ENCODE measurements around the gene OR8J1. TPM values are rescaled to one million over a fixed set of nuclear protein-coding genes. Genes with fewer than 3 reads are reported as not detected.

The OR8J1 gene, protein sequence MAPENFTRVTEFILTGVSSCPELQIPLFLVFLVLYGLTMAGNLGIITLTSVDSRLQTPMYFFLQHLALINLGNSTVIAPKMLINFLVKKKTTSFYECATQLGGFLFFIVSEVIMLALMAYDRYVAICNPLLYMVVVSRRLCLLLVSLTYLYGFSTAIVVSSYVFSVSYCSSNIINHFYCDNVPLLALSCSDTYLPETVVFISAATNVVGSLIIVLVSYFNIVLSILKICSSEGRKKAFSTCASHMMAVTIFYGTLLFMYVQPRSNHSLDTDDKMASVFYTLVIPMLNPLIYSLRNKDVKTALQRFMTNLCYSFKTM
- total RNA-seq: not detected in 2 replicates
- long read RNA-seq: 0 reads

DNA sequence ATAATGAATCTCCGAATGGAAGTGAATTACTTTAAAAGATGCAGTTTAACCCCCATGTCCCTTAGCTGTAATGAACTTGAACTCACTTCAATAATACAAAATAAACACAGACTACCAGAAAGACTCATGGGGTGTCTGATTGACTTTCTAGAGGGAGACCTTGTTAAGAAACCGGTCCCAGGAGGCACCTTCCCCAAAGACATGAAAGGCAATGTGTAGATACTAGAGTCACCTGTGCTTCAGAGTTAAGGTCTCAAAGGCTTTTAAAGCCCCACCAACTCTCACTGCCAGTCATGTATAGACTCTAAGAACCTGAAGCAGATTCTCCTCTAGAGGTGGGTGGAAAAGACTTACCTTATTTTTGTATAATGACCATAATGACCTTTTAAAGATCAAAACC, at the start of gene OR8J1:
Gene OR8J1 (plus strand): TSS at position 301 of the 400 bp plus-strand sequence. CDS start 5,956 bp downstream, outside the sequence.
- Mint-ChIP-seq H3K27ac (ENCODE audit: unreplicated experiment) (no peak within 1 kb of the TSS), H3K4me1 (no peaks in the 10 kb centered on the region), H3K4me3 (no peak within 1 kb of the TSS), H3K36me3 (ENCODE audit: low read depth) (no peaks in the 10 kb centered on the region), H3K27me3 (ENCODE audit: low read depth) (no peaks in the 10 kb centered on the region), H3K9me3 (no peaks in the 10 kb centered on the region)
- TF ChIP-seq, protein P1, sequence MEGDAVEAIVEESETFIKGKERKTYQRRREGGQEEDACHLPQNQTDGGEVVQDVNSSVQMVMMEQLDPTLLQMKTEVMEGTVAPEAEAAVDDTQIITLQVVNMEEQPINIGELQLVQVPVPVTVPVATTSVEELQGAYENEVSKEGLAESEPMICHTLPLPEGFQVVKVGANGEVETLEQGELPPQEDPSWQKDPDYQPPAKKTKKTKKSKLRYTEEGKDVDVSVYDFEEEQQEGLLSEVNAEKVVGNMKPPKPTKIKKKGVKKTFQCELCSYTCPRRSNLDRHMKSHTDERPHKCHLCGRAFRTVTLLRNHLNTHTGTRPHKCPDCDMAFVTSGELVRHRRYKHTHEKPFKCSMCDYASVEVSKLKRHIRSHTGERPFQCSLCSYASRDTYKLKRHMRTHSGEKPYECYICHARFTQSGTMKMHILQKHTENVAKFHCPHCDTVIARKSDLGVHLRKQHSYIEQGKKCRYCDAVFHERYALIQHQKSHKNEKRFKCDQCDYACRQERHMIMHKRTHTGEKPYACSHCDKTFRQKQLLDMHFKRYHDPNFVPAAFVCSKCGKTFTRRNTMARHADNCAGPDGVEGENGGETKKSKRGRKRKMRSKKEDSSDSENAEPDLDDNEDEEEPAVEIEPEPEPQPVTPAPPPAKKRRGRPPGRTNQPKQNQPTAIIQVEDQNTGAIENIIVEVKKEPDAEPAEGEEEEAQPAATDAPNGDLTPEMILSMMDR (conservative IDR thresholded peaks at IDR 0.05): no peak
- no peak for DNase-seq (ENCODE audit: low read depth, low spot score)

DNA sequence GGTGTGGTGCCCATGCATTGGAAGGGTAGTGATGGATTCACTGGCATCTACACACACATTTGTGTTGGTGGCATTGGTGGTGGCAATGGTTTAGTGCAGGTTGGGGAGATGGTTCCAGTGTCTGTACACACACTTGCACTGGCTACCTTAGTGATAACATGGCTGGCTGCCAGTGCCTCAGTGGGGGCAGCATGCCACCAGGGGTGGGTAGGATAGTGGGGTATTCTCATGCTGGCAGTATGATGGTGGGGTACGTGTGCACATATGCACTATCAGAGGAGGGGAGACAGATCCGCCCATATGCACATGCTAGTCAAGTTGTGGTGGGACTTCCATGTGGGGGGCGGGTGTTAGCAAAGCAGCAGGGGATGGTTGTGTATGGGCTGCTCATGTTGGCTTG, 46.3 kb upstream of the OR8J1 start:
- TF ChIP-seq, protein P1 (conservative IDR thresholded peaks at IDR 0.05): no peak
- no peak for DNase-seq (ENCODE audit: low read depth, low spot score)

DNA sequence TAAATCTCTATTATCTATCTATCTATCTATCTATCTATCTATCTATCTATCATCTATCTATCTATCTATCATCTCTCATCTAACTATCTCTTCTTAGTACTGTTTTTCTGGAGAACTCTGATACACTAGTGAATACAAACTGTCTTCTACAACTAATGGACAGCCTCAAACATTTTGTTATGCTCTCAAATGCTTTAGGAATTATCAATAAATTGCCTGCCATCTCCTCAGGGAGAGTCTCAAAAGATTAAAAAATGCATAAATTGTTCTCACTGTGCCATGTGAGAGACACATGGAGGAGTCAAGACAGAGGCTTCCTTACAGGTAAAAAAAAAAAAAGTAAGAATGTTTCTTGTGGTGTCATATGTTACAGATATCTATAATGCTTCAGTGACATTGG, 39.2 kb upstream of the OR8J1 start, which contains the start of gene OR8K3:
Gene OR8K3 (plus strand): TSS at position 301 of the 400 bp plus-strand sequence. CDS start 3,163 bp downstream, outside the sequence.
- TF ChIP-seq, protein P1 (conservative IDR thresholded peaks at IDR 0.05): no peak
- Mint-ChIP-seq H3K4me1 (no peaks in the 10 kb centered on the region), H3K27me3 (ENCODE audit: low read depth) (no peaks in the 10 kb centered on the region), H3K27ac (ENCODE audit: unreplicated experiment) (no peak within 1 kb of the TSS), H3K9me3 (no peaks in the 10 kb centered on the region), H3K36me3 (ENCODE audit: low read depth) (no peaks in the 10 kb centered on the region), H3K4me3 (no peak within 1 kb of the TSS)
- DNase-seq (ENCODE audit: low read depth, low spot score): no peak

More for the DNA sequence above, 46.3 kb upstream of the OR8J1 start:
- Mint-ChIP-seq H3K4me1 (no peaks in the 10 kb centered on the region), H3K9me3 (peaks cover 7% of the 10 kb centered on the region), H3K36me3 (ENCODE audit: low read depth) (no peaks in the 10 kb centered on the region), H3K27ac (ENCODE audit: unreplicated experiment) (no peak overlapping the region), H3K4me3 (no peak overlapping the region), H3K27me3 (ENCODE audit: low read depth) (no peaks in the 10 kb centered on the region)

GRCh38 chr11:56331861-56332491, 22.1 kb upstream of the OR8J1 start:
- DNase-seq (ENCODE audit: low read depth, low spot score): no peak
- Mint-ChIP-seq H3K4me3 (no peak overlapping the region), H3K9me3 (no peaks in the 10 kb centered on the region), H3K4me1 (peaks cover 14% of the 10 kb centered on the region), H3K27ac (ENCODE audit: unreplicated experiment) (no peak overlapping the region), H3K27me3 (ENCODE audit: low read depth) (no peaks in the 10 kb centered on the region), H3K36me3 (ENCODE audit: low read depth) (no peaks in the 10 kb centered on the region)
- TF ChIP-seq, protein P1 (conservative IDR thresholded peaks at IDR 0.05): no peak

DNA sequence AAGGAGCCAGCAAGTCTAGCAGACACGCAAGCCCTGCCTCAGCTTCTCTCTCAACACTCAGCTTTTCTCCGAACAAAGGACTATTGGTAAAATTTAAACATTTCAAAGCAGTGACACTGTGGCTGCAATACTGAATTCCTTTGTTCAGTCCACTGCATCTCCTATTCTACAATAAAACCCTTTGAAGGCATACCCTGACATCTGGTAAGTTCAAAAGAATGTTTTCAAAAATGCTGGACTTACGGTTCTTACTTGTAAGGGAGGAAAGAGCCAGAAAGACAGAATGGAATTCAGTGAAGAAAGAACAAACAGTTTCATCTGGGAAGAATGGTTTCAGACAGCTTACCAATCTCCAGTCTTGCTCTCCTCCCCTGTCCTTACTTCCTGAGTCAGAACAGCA, 20.9 kb upstream of the OR8J1 start:
- TF ChIP-seq, protein P1 (conservative IDR thresholded peaks at IDR 0.05): no peak
- H3K9me3 Mint-ChIP-seq: no peaks in the 10 kb centered on the region
- no peak overlapping the region for H3K4me3 Mint-ChIP-seq
- no peaks in the 10 kb centered on the region for H3K27me3 Mint-ChIP-seq (ENCODE audit: low read depth)
- DNase-seq (ENCODE audit: low read depth, low spot score): no peak
- H3K27ac Mint-ChIP-seq (ENCODE audit: unreplicated experiment): peak overlapping the region; percentile 70
- peaks cover 14% of the 10 kb centered on the region for H3K4me1 Mint-ChIP-seq
- H3K36me3 Mint-ChIP-seq (ENCODE audit: low read depth): no peaks in the 10 kb centered on the region
